Measurements from ENCODE around the gene MXRA7.

DNA sequence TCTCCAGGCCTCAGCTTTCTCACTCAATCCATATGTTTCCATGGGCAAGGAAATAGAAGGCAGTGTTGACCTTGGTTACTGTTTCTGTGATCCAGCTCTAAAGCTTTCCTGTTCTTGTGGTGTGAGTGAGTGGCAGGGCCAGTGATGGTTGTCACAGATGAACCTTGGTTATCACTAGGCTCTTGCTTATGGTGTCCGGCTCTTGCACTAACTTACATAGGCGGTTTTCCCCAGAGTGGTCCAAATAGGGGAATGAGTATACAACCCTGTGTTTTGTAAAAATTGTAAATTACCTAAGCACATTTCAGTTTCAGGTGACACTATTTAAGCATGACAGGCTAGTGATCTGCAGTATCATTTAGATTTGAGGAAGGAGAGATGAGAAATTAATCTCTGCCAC, 34.0 kb upstream of the MXRA7 start:
- TF ChIP-seq POLR2A (IDR thresholded peaks at IDR 0.05; ENCODE audit: low read depth, low read length) (no peak), SPI1 (IDR thresholded peaks at IDR 0.05; ENCODE audit: low read depth, low read length) (no peak), POLR2AphosphoS5 (IDR thresholded peaks at IDR 0.05; ENCODE audit: low read depth, low read length) (no peak), TAF1 (IDR thresholded peaks at IDR 0.05; ENCODE audit: low read depth, low read length) (no peak), POU2F2 (IDR thresholded peaks at IDR 0.05; ENCODE audit: low read depth, low read length) (no peak), PAX5 (IDR thresholded peaks at IDR 0.05; ENCODE audit: insufficient read depth, low read length, severe bottlenecking) (no peak)

All from GM12891 (cell line).